ENCODE data around the gene CIITA. TPM values are rescaled to one million over a fixed set of nuclear protein-coding genes. Genes with fewer than 3 reads are reported as not detected.

Gene CIITA
- total and polyA plus RNA-seq, 9 of the 15 experiments (the other 6 are each of a cell fraction or from before 2014, with no cell fraction given), result 0.01 to 0.20 (median 0.11) TPM; not detected in 4

- no TSS peak for BruUV-seq (replicated peaks)
- TF ChIP-seq ZNF280A (IDR thresholded peaks at IDR 0.05; ENCODE audit: low read depth, partially characterized antibody), result no peak
- TF ChIP-seq CGGBP1 (CRISPR knock-in tag; IDR thresholded peaks at IDR 0.05), result no peak
- TF ChIP-seq ZFP36 (IDR thresholded peaks at IDR 0.05; ENCODE audit: low read depth, low read length, partially characterized antibody), result peak; percentile 66
- peak; percentile 40; the same call in 1 of the 2 replicates for TF ChIP-seq ADNP (tag; IDR thresholded peaks at IDR 0.05)
- TF ChIP-seq HMBOX1 (IDR thresholded peaks at IDR 0.05), result no peak
- no peak for TF ChIP-seq SAFB2 (IDR thresholded peaks at IDR 0.05; ENCODE audit: borderline replicate concordance, low read depth, low read length, severe bottlenecking)
- no peak for TF ChIP-seq SRSF9 (IDR thresholded peaks at IDR 0.05; ENCODE audit: borderline replicate concordance, low read depth, low read length)
- TF ChIP-seq TEAD2 (tag; IDR thresholded peaks at IDR 0.05), result no peak
- TF ChIP-seq RBM25 (IDR thresholded peaks at IDR 0.05; ENCODE audit: low read depth, low read length, severe bottlenecking), result peak; percentile 78
- no peak for TF ChIP-seq CBFB (CRISPR knock-in tag; IDR thresholded peaks at IDR 0.05)
- TF ChIP-seq BCOR (IDR thresholded peaks at IDR 0.05), result 0 out of 2 replicates have a peak, but pooled peaks have one; percentile 48
- TF ChIP-seq GATA2 (CRISPR knock-in tag; IDR thresholded peaks at IDR 0.05), result no peak
- TF ChIP-seq POLR2G (IDR thresholded peaks at IDR 0.05; ENCODE audit: low read depth, low read length), result no peak
- no peak for TF ChIP-seq BACH1 (tag; IDR thresholded peaks at IDR 0.05)
These were observed 55.1 kb downstream of the CIITA start for GRCh38 chr16:10931977-10932632.

More at GRCh38 chr16:10931977-10932632, 55.1 kb downstream of the CIITA start:
- H3K27ac ChIP-seq (ENCODE audit: extremely low read depth, low read depth, low read length), result no peak overlapping the region
- H4K20me1 ChIP-seq (replicated peaks; ENCODE audit: control insufficient read depth, insufficient read depth, low read length), result peaks cover 29% of the 10 kb centered on the region
- H3K9me1 ChIP-seq (ENCODE audit: control insufficient read depth, insufficient read depth, low read length), result no peaks in the 10 kb centered on the region
- no peak overlapping the region for H3K4me2 ChIP-seq (ENCODE audit: insufficient read depth, low read length)
- ATAC-seq (no peak), FAIRE-seq (no peak), DNase-seq (ENCODE audit: extremely low read depth in 1 of 4, low spot score in 3 of 4) (no peak)
- ChIA-PET CTCF (ENCODE audit: low intra/inter-chr PET ratio) (no interaction called here), POLR2A (interaction anchor here (1.3 to 1.5 kb wide), 2 partner anchors 10 to 13 kb away, joined by 3 to 6 read pairs; partner anchors contain the start of gene DEXI)
- peaks cover 22% of the 10 kb centered on the region; the same call in 2 of the 3 replicates for H3K79me2 ChIP-seq (ENCODE audit: control insufficient read depth, insufficient read depth, low read length)
- H2AFZ ChIP-seq (ENCODE audit: low read depth, low read length), result no peak overlapping the region
- no peak overlapping the region for H3K4me3 ChIP-seq
- H3K27me3 ChIP-seq (ENCODE audit: control insufficient read depth in 2 of 2, insufficient read depth in 2 of 2, low read length in 2 of 2), result no peaks in the 10 kb centered on the region
- intact Hi-C loops (cut with micrococcal nuclease), result no loop called here
- peaks cover 53% of the 10 kb centered on the region for H3K36me3 ChIP-seq (ENCODE audit: control insufficient read depth, insufficient read depth, low read length)
- 95% methylated on average over 11 of the region's 11 CpGs for WGBS (ENCODE audit: insufficient coverage, low coverage, missing lambda C conversion rate)
- no peak overlapping the region for H3K9ac ChIP-seq (ENCODE audit: insufficient read depth in 1 of 2, low read depth in 2 of 2, low read length in 2 of 2)
- H3K4me1 ChIP-seq (replicated peaks in 1 of 2; ENCODE audit: control insufficient read depth in 2 of 2, insufficient read depth in 2 of 2, low read length in 2 of 2), result peaks cover 0 to 9% of the 10 kb centered on the region in 2 experiments; a peak in 2 of 5 replicates
- H3K9me3 ChIP-seq (replicated peaks; ENCODE audit: control insufficient read depth, insufficient read depth, low read depth, low read length), result no peaks in the 10 kb centered on the region
- in situ Hi-C loops (cut with MboI), result loop anchor here (10.0 kb wide), 1 partner anchor 677 kb away; no protein-coding TSS in a partner anchor
